Panc1 (cell line): ENCODE measurements around the gene IRF7. TPM values are rescaled to one million over a fixed set of nuclear protein-coding genes. Genes with fewer than 3 reads are reported as not detected.

ENCODE experiments used
- ATAC-seq: fragments of 200-7000 bp; cut with Tn5 transposase; 2 replicates; pipeline ENCODE4 v1.9.1; 2020; ENCODE audit warnings: mild to moderate bottlenecking, moderate library complexity
- BruUV-seq: library from RNA; stranded (reverse); fragments of 400-500 nt; replicated peaks from 2 replicates; lab custom pipeline; 2021; lab: Mats Ljungman, UMichigan
- CTCF ChIA-PET: fragments of 300-600 bp; sonication (Branson Sonifier 250); formaldehyde crosslinking; loops from one replicate; lab custom pipeline; 2022; ENCODE audit warnings: antibody characterized with exemption; lab: Charles Lee
- POLR2A ChIA-PET: fragments of 300-600 bp; sonication (Branson Sonifier 250); formaldehyde crosslinking; loops from one replicate; lab custom pipeline; 2022; ENCODE audit warnings: antibody characterized with exemption; lab: Charles Lee
- DNase-seq: peaks from one replicate; pipeline ENCODE4 v3.0.0-alpha.2; 2010; ENCODE audit warnings: low read depth, low spot score
- H3K27ac ChIP-seq: 2 replicates; pipeline ENCODE4 v1.5.1; 2011; ENCODE audit warnings: mild to moderate bottlenecking, low read length, inconsistent platforms
- H3K27me3 ChIP-seq: fragments of 200-500 bp; sonication (Bioruptor generic); 2 replicates; pipeline ENCODE4 v1.6.0; 2014; ENCODE audit warnings: low read length, inconsistent platforms; ENCODE audit not compliant: control insufficient read depth, insufficient read depth
- H3K36me3 ChIP-seq: fragments of 200-500 bp; sonication (Bioruptor generic); 2 replicates; pipeline ENCODE4 v1.5.1; 2014; ENCODE audit warnings: inconsistent platforms, mild to moderate bottlenecking, low read length, moderate library complexity; ENCODE audit not compliant: control insufficient read depth, insufficient read depth
- H3K4me1 ChIP-seq: 2 replicates; pipeline ENCODE4 v1.5.1; 2011; ENCODE audit warnings: inconsistent platforms, mild to moderate bottlenecking, low read length, moderate library complexity; ENCODE audit not compliant: control insufficient read depth, insufficient read depth
- H3K4me3 ChIP-seq, 2 experiments: 2 replicates each; pipeline ENCODE4 v1.5.1; 2011 to 2012; ENCODE audit warnings: low read depth in 2 of 2, low read length in 2 of 2, mild to moderate bottlenecking in 2 of 2, inconsistent platforms in 1 of 2, moderate library complexity in 1 of 2
- H3K9me3 ChIP-seq: fragments of 200-500 bp; sonication (Bioruptor generic); 2 replicates; pipeline ENCODE4 v1.5.1; 2014; ENCODE audit warnings: low read depth, mild to moderate bottlenecking, inconsistent platforms, low read length, moderate library complexity; ENCODE audit not compliant: control insufficient read depth, insufficient read depth
- POLR2AphosphoS5 ChIP-seq: IDR thresholded peaks from 2 replicates; pipeline ENCODE4 v1.6.1; 2012; ENCODE audit warnings: mild to moderate bottlenecking, low read depth, low read length, moderate library complexity
- SIN3A ChIP-seq: IDR thresholded peaks from 2 replicates; pipeline ENCODE4 v1.6.1; 2012; ENCODE audit warnings: low read depth, mild to moderate bottlenecking, low read length, moderate library complexity, borderline replicate concordance; ENCODE audit not compliant: insufficient read depth
- TCF7L2 ChIP-seq: IDR thresholded peaks from 2 replicates; pipeline ENCODE4 v1.6.1; 2011; ENCODE audit warnings: mild to moderate bottlenecking, low read depth, low read length, inconsistent platforms
- in situ Hi-C: cut with HindIII; loops from 2 replicates; pipeline ENCODE4 v1.10.0; 2016; ENCODE audit warnings: low sequenced_read_pairs, low pct_unique_long_range_greater_than_20kb
- intact Hi-C: fragments of 100-400 bp; cut with micrococcal nuclease; formaldehyde crosslinking; loops from one replicate; pipeline ENCODE4 v1.10.0; 2022; ENCODE audit not compliant: unreplicated experiment
- total RNA-seq: library from RNA; stranded (reverse); gene quantifications from one replicate; pipeline ENCODE4 v1.2.1, GENCODE V29; 2021; ENCODE audit not compliant: unreplicated experiment
- TF ChIP-seq, protein P1 (sequence below), 2 experiments: IDR thresholded peaks; 2 replicates each; pipeline ENCODE4 v1.6.1; 2011 to 2012; ENCODE audit warnings: low read depth in 2 of 2, control low read depth in 1 of 2, low read length in 1 of 2, mild to moderate bottlenecking in 1 of 2, moderate library complexity in 1 of 2; ENCODE audit not compliant: insufficient read depth in 1 of 2
- TF ChIP-seq, protein P2 (sequence below): fragments of 450-650 bp; IDR thresholded peaks from 2 replicates; pipeline ENCODE4 v1.5.1; 2017; ENCODE audit warnings: mild to moderate bottlenecking

IRF7 gene
- total RNA-seq, 1 experiment from 2014 or later: 23.9 TPM

DNA sequence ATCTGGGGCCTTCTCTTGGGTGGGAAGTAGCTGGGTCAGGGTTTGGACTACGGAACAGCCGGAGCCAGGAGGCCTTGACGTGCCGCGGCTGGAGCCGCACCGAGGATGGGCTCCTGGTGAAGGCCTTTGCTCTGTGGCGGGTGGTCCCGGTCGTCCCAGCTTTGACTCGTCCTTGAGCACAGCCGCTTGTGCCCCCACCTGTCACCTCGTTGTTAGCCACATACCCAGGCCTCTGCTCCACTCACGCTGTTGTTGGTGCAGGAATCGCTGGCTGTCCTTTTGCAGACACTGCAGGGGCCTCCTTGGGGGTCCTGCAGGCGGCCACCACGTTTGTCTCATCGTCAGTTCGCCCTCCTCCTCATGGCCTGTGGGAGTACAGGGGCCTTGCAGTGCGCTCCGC lies 22.4 kb downstream of the IRF7 start:
- intact Hi-C loops: no loop called here
- in situ Hi-C loops: no loop called here
- DNase-seq (no peak), ATAC-seq (no peak)
- BruUV-seq: no TSS peak
- no peaks in the 10 kb centered on the region for H3K27me3 ChIP-seq
- H3K9me3 ChIP-seq: no peaks in the 10 kb centered on the region
- H3K27ac ChIP-seq: no peak overlapping the region
- no peak overlapping the region for H3K4me3 ChIP-seq
- no peaks in the 10 kb centered on the region for H3K4me1 ChIP-seq
- H3K36me3 ChIP-seq: peaks cover 11% of the 10 kb centered on the region; the same call in 1 of the 2 replicates
- no peak for TF ChIP-seq POLR2AphosphoS5
- ChIA-PET CTCF (no interaction called here), POLR2A (no interaction called here)

DNA sequence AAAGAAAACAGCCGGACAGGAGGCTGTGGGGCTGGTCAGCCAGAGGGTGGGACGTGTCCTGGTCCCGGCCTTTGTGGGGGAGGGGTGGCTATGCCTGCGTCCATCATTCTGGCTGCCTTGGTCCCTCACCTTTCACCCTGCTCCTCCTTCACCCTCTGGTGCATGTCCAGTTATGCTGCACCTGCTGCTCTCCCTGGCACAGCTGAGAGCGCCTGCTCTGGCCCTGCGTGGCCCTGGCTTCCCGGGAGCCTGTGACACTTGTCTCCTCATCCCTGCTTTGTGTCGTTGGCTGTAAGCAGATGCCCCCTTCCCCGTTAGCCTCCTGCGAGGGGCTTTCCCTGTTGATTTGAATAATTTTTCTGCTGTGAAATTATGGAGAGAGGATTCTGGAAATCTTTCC lies 22.8 kb downstream of the IRF7 start:
- no peaks in the 10 kb centered on the region for H3K4me1 ChIP-seq
- in situ Hi-C loops (no loop called here), intact Hi-C loops (no loop called here)
- peaks cover 13% of the 10 kb centered on the region; the same call in 1 of the 2 replicates for H3K36me3 ChIP-seq
- H3K4me3 ChIP-seq: no peak overlapping the region
- no peaks in the 10 kb centered on the region for H3K27me3 ChIP-seq
- H3K27ac ChIP-seq: no peak overlapping the region
- TF ChIP-seq POLR2AphosphoS5 (no peak), TCF7L2 (no peak), SIN3A (no peak)
- TF ChIP-seq, protein P1, sequence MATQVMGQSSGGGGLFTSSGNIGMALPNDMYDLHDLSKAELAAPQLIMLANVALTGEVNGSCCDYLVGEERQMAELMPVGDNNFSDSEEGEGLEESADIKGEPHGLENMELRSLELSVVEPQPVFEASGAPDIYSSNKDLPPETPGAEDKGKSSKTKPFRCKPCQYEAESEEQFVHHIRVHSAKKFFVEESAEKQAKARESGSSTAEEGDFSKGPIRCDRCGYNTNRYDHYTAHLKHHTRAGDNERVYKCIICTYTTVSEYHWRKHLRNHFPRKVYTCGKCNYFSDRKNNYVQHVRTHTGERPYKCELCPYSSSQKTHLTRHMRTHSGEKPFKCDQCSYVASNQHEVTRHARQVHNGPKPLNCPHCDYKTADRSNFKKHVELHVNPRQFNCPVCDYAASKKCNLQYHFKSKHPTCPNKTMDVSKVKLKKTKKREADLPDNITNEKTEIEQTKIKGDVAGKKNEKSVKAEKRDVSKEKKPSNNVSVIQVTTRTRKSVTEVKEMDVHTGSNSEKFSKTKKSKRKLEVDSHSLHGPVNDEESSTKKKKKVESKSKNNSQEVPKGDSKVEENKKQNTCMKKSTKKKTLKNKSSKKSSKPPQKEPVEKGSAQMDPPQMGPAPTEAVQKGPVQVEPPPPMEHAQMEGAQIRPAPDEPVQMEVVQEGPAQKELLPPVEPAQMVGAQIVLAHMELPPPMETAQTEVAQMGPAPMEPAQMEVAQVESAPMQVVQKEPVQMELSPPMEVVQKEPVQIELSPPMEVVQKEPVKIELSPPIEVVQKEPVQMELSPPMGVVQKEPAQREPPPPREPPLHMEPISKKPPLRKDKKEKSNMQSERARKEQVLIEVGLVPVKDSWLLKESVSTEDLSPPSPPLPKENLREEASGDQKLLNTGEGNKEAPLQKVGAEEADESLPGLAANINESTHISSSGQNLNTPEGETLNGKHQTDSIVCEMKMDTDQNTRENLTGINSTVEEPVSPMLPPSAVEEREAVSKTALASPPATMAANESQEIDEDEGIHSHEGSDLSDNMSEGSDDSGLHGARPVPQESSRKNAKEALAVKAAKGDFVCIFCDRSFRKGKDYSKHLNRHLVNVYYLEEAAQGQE (IDR thresholded peaks at IDR 0.05; ENCODE audit: insufficient read depth in 1 of 2, low read depth in 2 of 2, low read length in 1 of 2): no peak
- TF ChIP-seq, protein P2, sequence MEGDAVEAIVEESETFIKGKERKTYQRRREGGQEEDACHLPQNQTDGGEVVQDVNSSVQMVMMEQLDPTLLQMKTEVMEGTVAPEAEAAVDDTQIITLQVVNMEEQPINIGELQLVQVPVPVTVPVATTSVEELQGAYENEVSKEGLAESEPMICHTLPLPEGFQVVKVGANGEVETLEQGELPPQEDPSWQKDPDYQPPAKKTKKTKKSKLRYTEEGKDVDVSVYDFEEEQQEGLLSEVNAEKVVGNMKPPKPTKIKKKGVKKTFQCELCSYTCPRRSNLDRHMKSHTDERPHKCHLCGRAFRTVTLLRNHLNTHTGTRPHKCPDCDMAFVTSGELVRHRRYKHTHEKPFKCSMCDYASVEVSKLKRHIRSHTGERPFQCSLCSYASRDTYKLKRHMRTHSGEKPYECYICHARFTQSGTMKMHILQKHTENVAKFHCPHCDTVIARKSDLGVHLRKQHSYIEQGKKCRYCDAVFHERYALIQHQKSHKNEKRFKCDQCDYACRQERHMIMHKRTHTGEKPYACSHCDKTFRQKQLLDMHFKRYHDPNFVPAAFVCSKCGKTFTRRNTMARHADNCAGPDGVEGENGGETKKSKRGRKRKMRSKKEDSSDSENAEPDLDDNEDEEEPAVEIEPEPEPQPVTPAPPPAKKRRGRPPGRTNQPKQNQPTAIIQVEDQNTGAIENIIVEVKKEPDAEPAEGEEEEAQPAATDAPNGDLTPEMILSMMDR: no peak
- ATAC-seq (no peak), DNase-seq (no peak)
- no TSS peak for BruUV-seq
- CTCF ChIA-PET: no interaction called here
- no peaks in the 10 kb centered on the region for H3K9me3 ChIP-seq
- POLR2A ChIA-PET: no interaction called here

DNA sequence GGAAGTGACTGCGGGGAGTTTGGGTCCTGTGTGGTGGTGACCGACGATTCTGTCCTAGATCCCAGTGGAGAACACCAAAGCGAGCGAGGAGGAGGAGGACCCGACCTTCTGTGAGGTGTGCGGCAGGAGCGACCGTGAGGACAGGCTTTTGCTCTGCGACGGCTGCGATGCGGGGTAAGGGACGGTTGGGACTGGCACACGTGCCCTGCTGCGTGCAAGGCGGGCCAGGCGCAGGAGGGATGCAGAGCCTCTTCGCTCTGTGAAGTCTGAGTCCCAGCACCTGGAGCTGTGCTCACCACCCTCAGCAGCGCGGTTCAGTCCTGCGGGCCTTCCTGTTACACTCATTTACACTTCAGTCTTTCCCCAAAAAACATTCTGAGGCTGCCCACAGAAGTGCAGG lies 23.2 kb downstream of the IRF7 start:
- ChIA-PET CTCF (no interaction called here), POLR2A (no interaction called here)
- in situ Hi-C loops: no loop called here
- BruUV-seq: no TSS peak
- ATAC-seq (no peak), DNase-seq (no peak)
- TF ChIP-seq SIN3A: no peak
- no peak for TF ChIP-seq TCF7L2
- TF ChIP-seq, protein P1 (IDR thresholded peaks at IDR 0.05; ENCODE audit: insufficient read depth in 1 of 2, low read depth in 2 of 2, low read length in 1 of 2): no peak
- TF ChIP-seq, protein P2: no peak
- no peak for TF ChIP-seq POLR2AphosphoS5
- Histone ChIP-seq H3K27ac (no peak overlapping the region), H3K27me3 (no peaks in the 10 kb centered on the region), H3K9me3 (no peaks in the 10 kb centered on the region), H3K36me3 (peaks cover 16% of the 10 kb centered on the region), H3K4me1 (no peaks in the 10 kb centered on the region), H3K4me3 (no peak overlapping the region)
- intact Hi-C loops: no loop called here
